ENCODE measurements around the gene NLGN1.
"Not testable (repeated sequence)": the region's sequence is repeated elsewhere in the genome, so short reads cannot be mapped to it uniquely, and the experiment has no call there.

NLGN1 gene

GRCh38 chr3:173567997-173568396 lies 170.5 kb downstream of the NLGN1 start:
- DNase-seq, result no peak

GRCh38 chr3:173568623-173569022 lies 171.1 kb downstream of the NLGN1 start:
- no peak for DNase-seq

- DNase-seq, result no peak
These were observed 186.0 kb downstream of the NLGN1 start for GRCh38 chr3:173583496-173583895.

DNA sequence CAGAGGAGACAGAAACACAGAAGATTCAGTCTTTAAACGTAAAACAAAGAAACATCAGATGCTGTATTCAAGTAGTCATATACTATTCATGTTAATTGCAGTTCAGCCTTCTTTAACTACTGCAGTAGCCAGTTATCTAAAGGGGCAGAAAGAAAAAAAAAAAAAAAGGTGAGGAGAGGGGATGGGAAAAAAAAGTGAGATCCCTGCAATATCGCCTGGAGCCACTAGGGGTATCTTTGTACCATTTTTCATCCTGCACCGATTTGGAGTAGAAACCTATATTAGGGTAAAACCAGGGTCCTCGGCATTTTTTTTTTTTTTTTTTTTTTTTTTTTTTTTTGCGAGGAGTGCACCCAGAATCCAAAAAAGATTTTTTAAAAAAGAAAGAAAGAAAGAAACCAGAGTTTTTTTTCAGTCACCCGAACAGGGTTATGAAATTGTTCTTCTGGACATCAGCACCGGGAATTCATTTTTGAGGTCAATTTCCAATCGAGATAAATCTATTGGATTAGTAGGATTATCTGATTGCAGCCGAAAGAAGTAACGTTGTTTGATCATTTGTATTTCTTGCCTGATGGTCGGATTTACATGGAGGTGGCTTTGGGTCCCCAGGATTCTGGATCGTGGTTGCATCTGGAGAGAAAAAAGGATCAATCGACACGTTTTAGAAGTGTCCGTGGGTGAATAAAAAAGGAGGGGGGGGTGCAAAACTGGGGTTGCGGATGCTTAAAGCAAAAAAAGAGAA lies 186.7 kb downstream of the NLGN1 start:
- no peak for DNase-seq

DNA sequence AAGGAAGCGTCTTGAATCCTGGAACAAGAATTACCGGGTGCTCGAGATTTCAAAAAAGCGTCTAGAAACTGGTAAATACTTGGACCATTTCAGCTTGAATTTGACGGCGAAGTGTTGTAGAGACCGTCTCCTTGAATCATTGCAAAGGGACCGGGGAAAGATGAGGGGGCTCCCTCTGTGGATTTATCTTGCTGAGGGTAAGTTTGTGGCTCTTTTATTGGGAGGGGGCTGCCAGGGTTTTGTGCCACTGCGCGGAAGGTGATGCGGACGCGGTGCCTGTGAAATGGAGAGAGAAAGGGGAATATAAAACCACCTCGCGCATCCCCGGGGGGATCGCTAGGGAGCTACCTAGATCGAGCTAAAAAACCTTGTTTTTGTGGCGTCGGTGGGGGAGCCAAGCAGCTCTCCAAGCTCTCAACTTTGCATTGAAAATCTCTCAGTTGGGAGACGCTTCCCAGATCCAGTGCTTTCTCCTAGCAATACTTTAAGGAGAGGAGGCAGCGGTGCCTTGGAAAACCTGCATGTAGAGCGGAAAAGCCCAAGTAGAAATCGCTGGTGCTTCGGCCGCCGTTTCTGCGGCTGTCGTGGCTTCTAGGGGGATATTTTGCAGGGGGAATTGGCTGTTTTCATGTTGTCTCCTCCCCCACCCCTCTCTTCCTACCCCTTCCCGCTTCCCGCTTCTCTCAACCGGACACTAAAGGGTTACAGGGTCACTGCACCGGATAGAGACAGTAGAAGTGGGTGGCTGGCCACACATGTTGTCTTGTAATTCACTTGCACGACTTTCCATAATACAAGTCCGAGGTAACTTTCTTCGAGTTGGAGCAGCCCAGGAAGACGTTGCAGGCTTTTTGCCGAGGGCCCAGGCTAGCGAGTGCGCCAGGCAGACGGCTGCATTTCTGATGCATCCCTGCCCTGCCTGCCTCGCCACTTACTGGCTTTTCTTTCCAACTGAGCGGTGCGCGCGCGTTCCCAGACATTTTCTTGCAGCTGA lies 187.6 kb downstream of the NLGN1 start:
- no peak for DNase-seq

- no peak for DNase-seq
These were observed 188.6 kb downstream of the NLGN1 start for GRCh38 chr3:173586166-173586565.

DNA sequence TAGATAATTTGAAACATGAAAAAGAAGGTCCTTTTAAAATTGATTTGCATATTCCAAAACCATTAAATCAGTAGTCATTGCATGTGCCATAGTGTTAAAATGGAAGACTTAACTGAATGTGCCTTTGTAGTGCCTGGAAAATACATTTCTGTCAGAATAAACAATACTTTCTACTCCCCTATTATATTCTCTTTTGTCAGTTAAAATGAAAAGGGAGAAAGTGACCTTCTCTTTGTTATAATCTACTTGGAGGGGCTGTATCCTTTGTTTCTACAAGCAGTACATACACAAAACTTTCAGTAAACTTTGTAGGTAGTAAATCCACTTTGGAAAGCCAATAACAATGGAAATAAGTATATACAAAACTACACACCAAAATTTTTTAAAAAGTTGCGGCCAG lies 189.5 kb downstream of the NLGN1 start:
- no peak for DNase-seq

GRCh38 chr3:173588556-173588955 lies 191.0 kb downstream of the NLGN1 start:
- DNase-seq, result no peak

- no peak for DNase-seq
These were observed 191.6 kb downstream of the NLGN1 start for GRCh38 chr3:173589116-173589515.

DNA sequence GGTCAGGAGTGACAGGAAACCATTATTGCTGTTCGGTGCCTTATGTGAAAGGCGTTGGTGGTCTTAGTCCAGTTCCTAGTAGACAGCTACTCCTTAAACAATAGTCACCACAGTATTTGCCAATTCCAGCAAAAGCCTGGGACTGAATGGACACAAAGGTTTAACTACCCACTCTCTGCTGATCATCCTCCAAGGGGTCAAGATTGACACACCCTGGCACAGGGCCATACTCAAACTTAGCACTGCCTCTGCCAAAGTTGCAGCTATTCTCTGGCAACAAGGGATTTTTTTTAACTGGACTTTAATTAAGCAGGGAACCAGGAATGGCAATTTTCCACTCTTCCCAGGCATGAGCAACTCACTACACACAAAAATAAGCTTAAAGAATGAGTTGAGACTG lies 193.9 kb downstream of the NLGN1 start:
- no peak for DNase-seq

GRCh38 chr3:173594881-173595280 lies 197.3 kb downstream of the NLGN1 start:
- DNase-seq, result not testable (repeated sequence)

GRCh38 chr3:173599673-173600072 lies 202.1 kb downstream of the NLGN1 start:
- DNase-seq, result no peak

DNA sequence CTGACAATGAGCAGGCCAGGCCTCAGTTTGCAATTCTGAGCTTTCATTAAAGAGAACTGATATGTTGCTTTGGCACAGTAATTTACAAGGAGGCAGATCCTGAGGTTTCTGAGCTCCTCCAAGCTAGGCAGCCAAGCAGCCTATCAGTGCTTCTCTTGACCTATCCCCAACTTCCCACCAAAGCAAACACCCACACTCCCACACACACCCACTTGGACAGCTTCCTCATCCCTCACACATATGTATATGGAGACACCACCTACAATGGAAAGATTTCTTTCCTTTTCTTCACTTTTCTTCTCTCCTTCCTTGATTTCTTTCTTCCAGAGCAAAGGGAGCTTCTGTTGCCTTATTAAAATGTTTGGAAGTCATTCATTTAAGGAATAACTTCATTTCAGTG lies 217.0 kb downstream of the NLGN1 start:
- no peak for DNase-seq

- no peak for DNase-seq
These were observed 218.1 kb downstream of the NLGN1 start for GRCh38 chr3:173615661-173616060.

- no peak for DNase-seq
These were observed 219.9 kb downstream of the NLGN1 start for GRCh38 chr3:173617490-173617889.

DNA sequence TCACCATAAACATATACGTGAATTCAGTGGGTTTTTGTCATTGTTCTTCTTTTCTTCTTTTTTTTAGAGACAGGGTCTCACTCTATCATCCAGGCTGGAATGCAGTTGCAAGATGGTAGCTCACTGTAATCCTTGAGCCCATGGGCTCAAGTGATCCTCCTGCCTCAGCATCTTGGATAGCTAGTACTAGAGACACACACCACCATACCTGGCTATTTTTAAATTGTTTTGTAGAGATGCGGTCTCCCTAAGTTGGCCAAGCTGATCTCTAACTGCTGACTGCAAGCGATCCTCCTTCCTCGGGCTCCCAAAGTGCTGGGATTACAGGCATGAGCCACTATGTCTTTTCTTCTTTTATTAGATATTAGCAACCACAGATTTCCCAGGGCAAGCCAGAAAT lies 220.6 kb downstream of the NLGN1 start:
- no peak for DNase-seq

- DNase-seq, result no peak
These were observed 221.2 kb downstream of the NLGN1 start for GRCh38 chr3:173618703-173619102.

DNA sequence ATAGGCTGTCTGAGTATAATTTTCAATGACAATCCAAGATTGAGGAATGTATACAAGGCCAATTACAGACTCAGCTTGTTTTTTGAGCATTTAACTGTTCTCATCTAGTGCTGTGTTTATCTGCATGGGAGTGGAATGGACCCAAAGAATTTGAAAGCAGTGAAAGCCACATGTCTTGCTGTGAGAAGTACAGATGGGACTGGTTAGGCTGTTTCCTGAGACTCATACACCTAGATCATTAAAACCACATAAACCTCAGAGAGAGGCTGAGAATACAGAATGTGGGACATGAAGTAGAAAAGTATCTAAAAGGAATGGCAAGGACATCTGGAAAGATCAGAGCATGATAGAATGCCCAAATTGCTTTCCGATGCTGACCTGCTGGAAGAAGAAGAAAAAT lies 224.6 kb downstream of the NLGN1 start:
- no peak for DNase-seq

- no peak for DNase-seq
These were observed 226.5 kb downstream of the NLGN1 start for GRCh38 chr3:173624086-173624485.

GRCh38 chr3:173630849-173631248 lies 233.3 kb downstream of the NLGN1 start:
- DNase-seq, result no peak

- no peak for DNase-seq
These were observed 235.4 kb downstream of the NLGN1 start for GRCh38 chr3:173632945-173633344.

GRCh38 chr3:173635826-173636225 lies 238.3 kb downstream of the NLGN1 start:
- no peak for DNase-seq

- DNase-seq, result no peak
These were observed 241.6 kb downstream of the NLGN1 start for GRCh38 chr3:173639098-173639497.

DNA sequence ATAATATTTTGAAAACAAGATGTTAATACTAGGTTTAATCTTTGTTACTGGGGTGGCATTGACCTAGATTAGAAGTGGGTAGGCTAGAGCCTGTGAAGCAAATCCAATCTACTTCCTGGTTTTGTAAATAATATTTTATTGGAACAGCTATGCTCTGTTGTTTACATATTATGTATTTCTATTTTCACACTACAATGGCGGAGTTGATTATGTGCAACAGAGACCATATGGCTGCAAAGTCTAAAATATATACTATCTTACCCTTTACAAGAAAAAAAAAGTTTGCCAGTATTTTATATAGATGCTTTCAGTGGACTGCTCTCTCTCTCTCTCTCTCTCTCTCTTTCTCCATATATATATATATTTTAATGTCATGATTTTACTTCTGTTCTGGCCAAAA lies 244.2 kb downstream of the NLGN1 start:
- DNase-seq, result no peak
